HG03064 (cell line): ENCODE results near the gene PHF12.
A peak's percentile ranks its signal among the peaks of the same experiment; 100 is the strongest.
"Not testable (repeated sequence)": the region's sequence is repeated elsewhere in the genome, so short reads cannot be mapped to it uniquely, and the experiment has no call there.

ENCODE experiments used
- ATAC-seq: cut with Tn5 transposase; IDR thresholded peaks from one replicate; pipeline ENCODE4 v1.9.1; 2021; ENCODE audit warnings: low read depth; ENCODE audit not compliant: unreplicated experiment

Gene PHF12

DNA sequence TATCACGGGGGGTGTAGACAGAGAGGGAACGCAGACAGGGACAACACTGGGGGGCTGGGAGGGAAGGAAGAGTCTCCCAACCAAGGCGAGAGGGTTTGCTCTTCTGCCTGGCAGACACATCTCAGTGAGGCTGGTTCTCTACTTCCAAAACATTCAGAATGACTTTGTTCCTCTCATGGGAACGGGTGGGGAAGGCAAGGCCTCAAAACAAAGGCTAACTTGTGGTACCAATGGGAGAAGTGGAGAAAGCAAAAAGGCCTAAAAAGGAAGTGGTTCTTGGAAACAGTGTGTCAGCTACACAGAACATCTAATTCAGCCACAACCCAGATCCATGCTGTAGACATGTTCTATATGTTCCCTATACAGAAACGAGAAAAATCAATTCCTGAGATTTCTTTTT is 61.3 kb downstream of the PHF12 start:
- ATAC-seq = no peak

DNA sequence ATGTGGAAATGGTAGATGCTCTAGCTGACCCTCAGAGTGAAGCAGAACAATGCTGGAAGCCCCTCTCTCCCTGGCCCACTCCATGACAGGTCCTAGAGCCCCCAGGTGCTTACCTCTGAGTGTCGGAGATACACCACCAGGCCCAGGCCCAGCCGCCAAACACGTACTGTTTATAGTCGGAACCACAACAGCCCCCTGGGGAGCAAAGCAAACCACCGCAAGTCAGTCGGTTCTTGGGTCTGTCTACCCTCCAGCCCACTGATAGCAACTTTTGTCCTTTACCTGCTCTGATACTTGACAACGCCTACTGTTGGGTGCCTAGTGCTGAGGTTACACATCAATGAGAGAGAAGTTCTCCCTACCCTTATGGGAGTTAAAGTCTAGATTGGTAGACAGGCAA is 62.5 kb downstream of the PHF12 start:
- ATAC-seq = no peak

DNA sequence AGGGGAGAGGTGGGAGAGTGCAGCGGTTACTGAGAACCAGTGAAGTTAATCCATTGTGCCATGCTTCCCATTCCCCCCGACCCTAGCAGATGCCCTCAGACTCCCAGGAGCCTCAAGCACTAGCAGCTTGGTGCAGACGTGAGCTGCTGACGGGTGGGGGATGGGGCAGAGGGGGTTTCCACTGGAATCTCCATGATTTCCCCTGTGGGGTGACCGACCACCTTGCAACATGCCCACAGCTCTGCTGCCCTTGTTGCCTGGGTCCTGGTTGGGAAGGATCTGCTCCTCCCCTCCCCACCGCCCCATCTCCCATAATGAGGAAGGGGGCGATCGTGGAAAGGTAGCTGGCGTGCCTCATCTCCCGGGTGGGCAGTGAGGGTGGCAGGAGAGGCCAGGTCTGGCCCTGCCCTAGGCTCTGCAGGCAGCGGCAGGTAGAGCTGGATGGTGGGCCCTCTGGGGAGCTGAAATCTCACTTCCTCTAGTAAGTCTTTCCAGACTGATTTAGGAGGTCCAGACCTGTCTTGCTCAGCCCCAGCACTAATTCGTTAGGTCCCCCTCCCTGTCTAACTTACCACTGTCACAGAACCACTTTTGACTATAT is 63.3 kb downstream of the PHF12 start:
- no peak for ATAC-seq

DNA sequence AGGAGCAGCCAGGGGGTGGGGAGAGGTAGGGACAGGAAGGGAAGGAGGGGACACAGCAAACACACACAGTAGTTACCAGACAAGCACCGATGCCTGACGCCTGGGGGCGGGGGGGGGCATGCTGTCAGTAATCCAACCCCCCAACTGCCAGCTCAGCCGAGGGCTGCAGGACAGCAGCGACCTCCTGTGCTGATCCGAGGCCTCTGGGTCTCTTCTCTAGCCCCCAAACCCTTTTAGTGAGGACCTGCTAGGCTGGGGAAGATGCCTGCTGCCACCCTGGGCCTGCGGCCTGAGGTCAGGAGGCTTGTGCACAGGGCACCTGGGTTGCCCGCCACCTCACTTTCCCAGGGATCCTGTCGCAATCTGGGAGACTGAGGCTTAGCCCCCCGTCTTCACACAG is 65.4 kb downstream of the PHF12 start:
- no peak for ATAC-seq

DNA sequence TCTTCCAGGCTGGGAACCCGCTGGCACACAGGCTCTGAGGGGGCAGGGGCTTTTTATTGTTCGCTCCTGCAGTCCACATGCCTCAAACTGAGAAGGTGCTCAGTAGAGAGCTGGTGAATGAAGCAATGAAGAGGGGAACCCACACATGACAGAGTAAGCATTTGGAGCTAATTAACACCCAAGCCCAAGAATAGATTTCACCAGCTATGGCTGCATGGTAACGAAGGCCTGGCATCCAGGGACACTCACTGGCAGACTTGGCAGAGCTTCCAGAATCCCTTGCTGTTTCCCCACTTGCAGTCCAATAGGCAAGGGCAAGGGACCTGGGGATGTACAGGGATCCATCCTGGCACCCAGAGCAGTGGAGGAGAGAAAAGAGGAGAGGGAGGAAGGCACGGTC is 66.0 kb downstream of the PHF12 start:
- no peak for ATAC-seq

DNA sequence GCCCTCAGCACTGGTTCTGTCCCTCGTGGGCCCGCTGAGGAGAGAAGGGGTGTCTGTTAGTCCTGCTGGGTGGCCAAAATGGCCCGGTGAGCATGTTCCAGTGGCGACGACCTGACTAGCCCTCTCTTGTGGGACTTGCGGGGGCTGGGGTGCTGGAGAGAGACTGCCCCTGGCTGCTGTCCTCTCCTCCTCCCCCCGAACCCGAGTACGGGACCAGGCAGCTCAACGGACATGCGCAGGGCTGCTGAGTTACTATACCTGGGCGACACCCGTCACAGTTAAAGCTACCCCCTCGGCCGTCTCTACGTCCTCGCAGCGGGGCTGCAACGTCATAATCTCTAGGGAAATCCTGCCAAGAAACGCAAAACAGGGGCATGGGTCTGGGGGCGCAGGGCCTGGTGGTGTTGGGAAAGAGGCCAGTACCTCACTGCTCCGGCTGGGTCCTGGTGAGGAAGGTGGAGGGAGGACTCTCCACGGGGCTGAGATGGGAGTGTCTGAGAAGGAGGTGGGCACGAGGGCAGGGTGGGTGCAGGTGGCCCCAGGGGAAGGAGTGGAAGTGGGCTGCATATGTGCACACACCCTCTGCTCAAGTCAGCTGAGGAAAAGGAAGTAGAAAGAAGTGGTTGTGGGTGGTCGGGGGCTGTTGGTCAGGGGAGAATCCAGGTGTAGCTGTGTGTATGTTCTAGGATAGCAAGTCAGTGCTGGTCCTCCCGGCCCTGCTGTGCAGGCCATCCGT is 67.2 kb downstream of the PHF12 start:
- ATAC-seq = no peak

DNA sequence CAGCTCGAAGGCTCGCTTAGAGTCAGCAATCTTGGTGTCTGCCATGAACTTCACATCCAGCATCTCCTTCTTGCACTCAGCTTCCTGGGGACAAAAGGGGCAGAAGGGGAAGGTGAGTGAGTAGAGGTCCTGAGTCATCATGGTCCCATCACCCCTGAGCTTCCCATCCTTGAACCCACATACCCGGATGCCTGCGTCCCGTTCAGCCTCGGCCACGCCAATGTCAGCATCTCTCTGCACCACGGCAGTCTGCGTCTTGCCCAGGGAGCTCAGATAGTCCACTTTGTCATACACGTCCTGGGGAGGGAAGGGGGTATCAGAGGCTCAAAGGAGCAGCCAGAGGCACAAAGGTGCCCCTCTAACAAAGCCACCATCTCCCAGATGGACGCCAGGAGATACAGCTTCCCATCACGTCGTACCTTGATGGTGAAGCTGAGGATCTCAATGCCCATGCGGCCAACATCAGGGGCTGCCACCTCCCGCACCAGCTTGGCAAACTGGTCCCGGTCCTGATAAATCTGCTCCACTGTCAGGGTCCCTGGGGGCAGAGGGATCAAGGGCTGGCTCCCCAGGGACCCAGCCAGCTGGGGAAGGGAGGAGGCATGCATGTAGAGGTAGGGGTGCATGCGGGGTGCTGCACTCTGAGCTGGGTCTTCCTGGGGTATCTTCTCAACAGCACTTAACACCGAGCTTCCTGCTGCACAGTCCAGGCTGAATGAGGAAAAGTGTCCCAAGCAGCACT is 69.0 kb downstream of the PHF12 start:
- ATAC-seq = no peak

DNA sequence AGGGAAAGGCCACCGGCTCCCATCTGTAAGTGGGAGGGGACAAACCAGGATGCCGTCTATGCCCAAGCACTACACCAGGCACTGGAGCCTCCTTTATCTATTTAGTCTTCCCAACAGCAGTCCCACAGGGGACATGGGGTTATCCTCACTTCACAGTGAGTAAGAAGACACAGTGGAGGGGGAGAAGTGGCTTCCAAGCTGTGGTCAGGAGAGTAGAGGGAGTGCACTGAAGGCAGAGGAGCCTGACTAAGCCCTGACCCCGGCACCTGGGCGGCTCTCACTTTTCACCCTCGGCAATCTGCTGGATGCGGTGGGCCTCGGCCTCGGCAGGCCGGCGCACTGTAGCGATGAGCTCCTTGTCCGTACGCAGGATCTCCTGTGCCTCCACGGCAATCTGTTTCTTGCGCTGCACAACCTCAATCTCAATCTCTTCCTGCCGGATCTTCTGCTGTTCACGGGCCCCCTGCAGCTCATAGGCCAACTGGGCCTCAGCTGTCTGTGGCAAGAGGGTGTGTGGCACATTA is 69.7 kb downstream of the PHF12 start:
- no peak for ATAC-seq

DNA sequence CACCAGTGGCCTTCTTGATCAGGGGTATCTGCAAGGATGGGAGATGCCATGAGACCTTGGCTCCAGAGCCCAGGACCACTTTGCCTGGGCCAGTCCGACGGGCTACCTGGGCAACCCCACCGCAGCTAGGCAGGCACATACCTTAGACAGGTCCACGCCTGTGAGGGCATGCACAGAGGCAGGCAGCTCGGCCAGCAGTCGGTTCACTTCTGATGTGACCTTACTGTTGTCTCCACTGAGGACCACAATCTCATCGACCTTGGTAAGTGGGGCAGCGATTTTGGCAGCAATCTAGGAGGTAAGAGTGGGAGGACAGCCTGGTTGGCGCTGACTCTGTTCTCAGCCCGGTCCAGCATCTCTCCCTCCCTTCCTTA is 70.8 kb downstream of the PHF12 start:
- ATAC-seq = no peak

DNA sequence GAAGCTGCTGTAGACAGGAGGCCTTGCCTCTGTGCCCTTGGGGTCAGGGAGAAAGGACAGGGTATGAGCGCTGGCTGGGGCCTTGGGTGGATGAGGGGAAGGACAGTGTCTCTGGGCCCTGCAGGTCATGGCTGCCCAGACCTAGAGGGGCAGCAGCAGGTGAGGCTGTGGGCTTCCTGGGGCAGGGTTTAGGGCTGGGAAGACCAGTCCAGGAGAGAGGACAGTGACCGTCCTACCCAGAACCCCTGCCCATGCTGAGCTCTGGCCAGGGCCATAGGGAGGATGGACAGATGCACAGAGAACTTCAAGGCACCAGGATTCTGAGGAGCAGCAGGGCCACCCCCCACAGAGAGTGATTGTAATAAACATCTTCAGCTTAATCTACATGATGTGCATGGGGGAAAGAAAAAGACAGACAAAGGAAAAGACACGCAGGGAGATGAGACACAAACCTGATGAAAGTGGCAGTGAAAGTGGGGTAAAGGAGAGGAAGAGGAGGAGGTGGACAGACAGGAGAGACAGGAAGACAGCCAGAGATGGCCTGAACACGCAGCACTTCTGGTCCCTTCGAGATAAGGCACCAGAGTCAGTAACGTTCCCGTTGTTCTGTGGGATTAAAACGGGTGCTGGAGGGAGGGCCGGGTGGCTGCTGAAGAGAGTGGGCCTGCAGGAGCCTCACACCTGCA is 71.3 kb downstream of the PHF12 start:
- ATAC-seq = no peak

DNA sequence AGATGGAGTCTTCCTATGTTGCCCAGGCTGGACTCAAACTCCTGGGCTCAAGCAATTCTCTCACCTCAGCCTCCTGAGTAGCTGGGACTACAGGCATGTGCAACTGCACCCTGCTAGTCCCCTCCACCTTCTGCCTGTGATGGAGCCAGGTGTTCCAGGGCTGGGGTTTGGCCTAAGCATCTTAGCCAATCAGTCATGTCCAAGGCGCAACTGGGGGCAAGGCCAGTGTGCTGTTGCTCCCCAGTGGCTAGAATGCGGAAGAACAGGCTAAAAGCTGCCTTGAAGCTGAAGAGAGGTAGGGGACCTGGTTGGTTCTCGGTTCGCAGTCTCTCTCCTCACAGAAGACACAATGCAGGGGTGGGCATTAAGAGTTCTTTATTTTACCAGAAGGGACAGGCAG is 72.3 kb downstream of the PHF12 start:
- no peak for ATAC-seq

DNA sequence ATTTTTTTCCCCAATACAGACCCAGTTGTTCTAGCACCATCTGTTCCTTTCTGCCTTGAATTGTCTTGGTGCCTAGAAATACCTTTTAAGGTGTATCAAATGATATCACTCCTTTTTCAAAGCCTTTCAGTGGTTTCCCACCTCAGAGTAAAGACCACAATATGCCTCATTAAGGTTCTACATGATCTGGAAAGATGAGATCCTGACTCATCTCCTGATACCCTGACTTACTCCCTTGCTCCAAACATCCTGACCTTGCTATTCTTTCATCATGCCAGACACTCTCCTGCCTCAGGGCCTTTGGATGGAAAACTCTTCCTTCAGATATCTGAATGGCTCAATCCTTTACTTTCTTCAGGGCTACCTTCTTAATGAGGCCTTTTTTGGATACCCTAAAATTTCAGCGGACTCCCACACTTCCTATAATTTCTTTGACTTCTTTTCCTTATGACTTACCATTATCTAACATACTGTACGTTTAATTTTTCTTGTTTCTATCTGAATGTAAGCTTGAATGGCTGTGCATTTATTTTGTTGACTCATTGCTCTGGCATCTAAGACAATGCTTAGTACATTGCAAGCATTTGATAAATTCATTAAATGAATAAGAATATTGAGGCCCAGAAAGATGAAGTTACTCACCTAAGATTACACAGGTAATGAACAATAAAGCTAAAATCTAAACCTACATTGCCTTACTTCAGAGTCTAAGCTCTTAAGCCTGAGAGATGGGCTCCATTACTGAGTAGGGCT is 73.0 kb downstream of the PHF12 start:
- no peak for ATAC-seq

DNA sequence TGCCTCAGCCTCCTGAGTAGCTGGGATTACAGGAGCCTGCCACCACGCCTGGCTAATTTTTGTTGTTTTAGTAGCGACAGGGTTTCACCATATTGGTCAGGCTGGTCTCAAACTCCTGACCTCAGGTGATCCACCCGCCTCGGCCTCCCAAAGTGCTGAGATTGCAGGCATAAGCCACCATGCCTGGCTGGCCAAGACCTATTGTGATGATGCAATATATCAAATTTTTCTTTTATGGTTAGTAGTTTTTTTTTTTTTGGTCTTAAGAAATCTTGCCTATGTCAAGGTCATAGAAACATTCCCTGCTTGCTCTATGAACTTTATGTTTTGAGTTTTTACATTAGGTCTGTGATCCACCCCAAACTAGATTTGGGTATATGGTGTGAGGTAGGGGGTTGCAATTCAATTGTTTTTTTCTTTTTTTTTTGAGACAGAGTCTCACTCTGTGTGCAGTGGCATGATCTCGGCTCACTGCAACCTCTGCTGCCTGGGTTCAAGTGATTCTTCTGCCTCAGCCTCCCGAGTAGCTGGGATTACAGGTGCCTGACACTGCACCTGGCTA is 74.1 kb downstream of the PHF12 start:
- ATAC-seq = not testable (repeated sequence)

DNA sequence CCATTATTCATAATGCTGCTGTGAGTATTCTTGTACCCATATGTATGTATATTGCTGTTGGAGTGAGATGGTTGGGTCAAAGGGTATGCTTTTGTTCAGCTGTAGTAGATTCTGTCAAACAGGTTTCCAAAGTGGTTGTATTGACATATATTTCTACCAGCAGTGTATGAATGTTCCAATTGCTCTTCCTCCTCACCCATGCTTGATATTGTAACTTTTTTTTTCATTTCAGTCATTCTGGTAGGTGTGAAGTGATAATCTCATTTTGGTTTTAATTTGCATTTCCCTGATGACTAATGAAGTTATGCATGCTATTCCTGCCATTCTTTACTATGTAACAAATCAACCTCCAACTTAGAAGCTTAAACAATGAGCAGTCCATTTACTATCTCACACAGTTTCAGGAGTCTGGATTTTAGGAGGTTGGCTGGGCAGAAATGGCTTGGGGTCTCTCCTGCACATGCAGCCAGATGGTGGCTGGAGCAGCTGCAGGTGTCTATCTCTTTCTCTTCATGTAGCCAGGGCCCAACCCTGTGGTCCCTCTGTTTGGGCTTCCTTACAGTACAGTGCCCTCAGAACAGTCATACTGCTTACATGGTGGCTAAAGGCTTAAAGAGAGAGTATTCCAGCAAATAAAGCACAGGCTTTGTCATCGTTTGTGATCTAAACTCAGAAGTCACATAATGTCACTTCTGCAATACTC is 75.3 kb downstream of the PHF12 start:
- no peak for ATAC-seq

DNA sequence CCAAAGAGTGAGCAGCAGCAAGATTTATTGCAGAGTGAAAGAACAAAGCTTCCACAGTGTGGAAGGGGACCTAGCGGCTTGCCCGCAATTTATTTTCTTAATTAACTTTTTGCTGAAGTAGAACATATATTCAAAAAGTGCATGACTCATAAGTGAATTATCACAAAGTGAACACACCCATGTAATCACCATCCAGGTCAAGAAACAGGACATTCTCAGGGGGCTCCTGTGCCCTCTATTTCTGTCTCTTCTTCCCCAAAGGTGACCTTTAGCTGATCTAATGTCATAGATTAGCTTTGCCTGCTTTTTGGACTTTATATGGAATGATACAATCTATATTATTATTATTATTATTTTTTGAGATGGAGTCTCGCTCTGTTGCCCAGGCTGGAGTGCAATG is 76.6 kb downstream of the PHF12 start:
- no peak for ATAC-seq

DNA sequence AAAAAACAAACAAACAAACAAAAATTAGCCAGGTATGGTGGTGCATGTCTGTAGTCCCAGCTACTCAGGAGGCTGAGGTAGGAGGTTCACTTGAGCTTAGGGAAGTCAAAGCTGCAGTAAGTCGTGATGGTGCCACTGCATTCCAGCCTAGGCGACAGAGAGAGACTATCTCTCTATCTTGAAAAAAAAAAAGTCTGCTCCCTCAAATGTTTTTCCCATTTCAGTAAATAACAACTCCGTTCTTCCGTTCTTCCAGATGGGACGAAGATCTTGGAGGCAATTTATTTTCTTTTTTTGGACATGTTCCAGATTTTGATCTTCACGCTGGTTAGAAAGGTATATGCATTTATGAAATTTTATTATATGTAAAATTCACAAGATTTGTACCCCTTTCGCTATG is 77.5 kb downstream of the PHF12 start:
- no peak for ATAC-seq

DNA sequence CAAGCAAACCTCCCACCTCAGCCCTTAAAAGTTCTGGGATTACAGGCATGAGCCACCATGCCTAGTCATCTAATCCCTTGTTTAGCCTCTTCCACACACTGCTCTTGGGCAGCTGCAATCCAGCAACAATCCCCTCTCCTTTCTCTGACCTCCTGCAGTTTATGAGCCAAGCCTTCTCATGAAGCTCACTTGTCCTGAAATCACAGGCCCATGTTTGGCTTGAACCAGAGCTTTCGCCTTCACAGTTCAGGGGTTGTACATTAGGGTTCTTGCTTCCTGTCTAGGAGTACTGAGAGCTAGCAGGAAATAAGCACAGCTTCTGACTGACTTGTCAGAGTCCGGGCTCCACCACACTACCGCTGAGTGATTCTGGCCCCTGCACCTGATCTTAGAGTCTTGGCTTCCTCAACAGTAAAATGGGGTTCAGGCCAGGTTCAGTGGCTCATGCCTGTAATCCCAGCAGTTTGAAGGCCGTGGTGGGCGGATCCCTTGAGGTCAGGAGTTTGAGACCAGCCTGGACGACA is 80.2 kb downstream of the PHF12 start:
- ATAC-seq = peak; percentile 86

DNA sequence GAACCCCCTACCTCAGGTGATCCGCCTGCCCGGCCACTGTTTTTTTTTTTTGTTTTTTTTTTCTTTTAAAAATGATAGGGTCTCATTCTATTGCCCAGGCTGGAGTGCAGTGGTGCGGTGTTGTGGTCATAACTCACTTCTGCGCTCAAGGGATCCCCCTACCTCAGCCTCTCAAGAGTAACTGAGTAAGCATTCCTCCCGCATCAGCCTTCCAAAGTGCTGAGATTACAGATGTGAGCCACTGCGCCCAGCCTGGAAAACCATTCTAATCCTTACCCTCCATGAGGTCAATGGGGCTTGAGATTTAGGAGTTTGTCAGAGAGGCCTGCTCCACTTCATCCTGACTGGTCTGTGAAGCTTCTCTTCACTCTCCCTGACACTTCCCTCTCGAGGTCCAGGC is 84.0 kb downstream of the PHF12 start:
- ATAC-seq = no peak
